GM10248 (cell line): ENCODE measurements around the gene LIME1.

Experiments used
- CTCF ChIA-PET: fragments of 300-600 bp; sonication (Branson Sonifier 250); formaldehyde crosslinking; extraction: SDS; loops from one replicate; lab custom pipeline; 2021; ENCODE audit warnings: antibody characterized with exemption; lab: Yijun Ruan, JAX
- POLR2A ChIA-PET: fragments of 350-650 bp; sonication (Branson Sonifier 250); formaldehyde crosslinking; extraction: SDS; loops from one replicate; lab custom pipeline; 2020; ENCODE audit warnings: antibody characterized with exemption; lab: Yijun Ruan, JAX
- DNase-seq: peaks from one replicate; pipeline ENCODE4 v3.0.0; 2012; ENCODE audit errors: extremely low spot score
- TF ChIP-seq, protein P1 (sequence below): IDR thresholded peaks from 2 replicates; pipeline ENCODE4 v1.5.1; 2012; ENCODE audit warnings: mild to moderate bottlenecking, low read depth; ENCODE audit errors: extremely low read depth, missing control alignments, control extremely low read depth

The LIME1 gene

DNA sequence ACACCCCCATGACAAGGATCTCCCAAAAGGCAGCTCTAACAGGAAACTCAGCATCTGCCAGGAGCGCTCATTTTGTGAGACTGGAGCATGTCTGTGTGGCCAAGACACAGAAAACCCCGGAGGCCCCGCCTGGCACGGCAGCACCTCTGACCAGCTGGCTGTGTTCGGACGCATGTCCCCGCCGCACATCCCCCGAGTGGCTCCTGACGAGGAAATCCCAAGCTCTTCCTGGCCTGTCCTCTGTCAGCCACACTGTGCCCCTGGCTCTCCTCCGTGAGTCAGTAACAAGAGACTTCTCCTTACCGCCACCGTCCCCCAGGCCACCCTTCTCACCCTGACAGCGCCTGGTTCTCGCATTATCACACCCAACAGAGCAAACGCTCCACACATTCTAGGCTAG lies 17.5 kb downstream of the LIME1 start:
- ChIA-PET CTCF (no interaction called here), POLR2A (no interaction called here)
- TF ChIP-seq, protein P1, sequence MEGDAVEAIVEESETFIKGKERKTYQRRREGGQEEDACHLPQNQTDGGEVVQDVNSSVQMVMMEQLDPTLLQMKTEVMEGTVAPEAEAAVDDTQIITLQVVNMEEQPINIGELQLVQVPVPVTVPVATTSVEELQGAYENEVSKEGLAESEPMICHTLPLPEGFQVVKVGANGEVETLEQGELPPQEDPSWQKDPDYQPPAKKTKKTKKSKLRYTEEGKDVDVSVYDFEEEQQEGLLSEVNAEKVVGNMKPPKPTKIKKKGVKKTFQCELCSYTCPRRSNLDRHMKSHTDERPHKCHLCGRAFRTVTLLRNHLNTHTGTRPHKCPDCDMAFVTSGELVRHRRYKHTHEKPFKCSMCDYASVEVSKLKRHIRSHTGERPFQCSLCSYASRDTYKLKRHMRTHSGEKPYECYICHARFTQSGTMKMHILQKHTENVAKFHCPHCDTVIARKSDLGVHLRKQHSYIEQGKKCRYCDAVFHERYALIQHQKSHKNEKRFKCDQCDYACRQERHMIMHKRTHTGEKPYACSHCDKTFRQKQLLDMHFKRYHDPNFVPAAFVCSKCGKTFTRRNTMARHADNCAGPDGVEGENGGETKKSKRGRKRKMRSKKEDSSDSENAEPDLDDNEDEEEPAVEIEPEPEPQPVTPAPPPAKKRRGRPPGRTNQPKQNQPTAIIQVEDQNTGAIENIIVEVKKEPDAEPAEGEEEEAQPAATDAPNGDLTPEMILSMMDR: no peak
- no peak for DNase-seq

DNA sequence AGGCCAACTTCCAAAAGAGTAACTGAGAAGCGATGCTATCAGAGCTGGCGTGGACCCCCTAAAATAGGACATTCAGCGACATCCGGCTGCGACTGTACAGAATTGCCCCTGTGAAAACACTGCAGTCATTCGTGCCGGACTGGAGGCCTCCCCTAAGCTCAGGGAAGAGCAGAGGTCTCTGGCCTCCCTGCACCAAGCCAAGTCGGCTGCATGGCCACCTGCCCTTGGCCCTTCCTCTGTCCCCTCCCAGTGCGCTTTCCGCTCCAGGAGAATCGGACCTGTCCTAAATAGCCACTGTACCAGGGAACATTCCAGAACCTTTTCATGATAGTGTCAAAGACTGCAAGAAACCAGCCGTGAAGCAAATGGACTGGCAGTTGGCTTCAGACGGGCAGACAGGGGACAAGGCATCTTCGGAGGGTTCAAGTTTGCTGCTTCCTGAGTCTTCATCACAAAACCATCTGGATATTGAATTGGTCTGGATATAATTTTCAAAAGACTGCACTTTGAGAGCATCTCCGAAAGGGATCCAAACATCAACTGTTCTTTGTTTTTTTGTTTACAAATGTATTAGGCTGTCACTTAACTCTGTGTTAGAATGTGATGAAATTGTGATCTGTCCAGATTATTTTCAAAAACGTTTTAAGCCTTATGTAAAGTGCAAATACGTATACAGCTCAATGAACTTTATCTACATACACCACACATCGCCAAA lies 19.6 kb downstream of the LIME1 start:
- DNase-seq: no peak
- POLR2A ChIA-PET: no interaction called here
- CTCF ChIA-PET: no interaction called here
- TF ChIP-seq, protein P1: no peak

DNA sequence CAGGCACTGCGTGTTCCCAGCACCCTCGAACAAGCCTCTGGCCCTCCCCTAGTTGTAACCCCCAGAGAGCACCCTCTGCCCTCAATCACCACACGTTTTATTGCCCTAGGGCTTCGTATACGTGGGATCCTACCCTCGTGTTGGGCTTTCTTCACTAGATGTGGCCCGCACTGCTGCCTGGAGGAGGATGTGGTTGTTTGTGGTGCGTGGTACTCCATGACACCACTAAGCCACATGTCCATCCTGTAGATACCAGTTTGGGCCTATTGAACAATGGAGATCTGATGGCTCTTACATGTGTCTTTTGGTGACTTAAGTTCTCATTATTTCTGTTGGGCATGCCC lies 20.2 kb downstream of the LIME1 start:
- no peak for DNase-seq
- CTCF ChIA-PET: no interaction called here
- POLR2A ChIA-PET: no interaction called here
- TF ChIP-seq, protein P1: no peak

DNA sequence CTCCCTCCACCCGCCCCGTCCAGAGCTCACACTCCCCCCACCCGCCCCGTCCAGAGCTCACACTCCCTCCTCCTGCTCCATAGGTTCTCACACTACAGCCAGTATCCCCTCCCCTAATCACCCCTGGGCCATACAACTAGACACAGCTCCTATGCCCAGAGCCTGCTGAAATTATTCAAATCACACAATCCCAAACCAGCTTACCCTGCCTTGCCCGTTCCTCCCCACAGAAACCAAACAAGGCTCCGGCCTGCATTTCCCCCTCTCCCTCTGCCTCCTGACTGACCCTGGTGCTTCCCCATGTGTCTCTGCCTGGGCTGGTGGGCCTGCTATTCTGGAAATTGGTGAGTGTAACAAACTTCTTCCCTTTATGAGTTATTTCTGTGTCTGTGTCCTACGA lies 21.7 kb downstream of the LIME1 start:
- ChIA-PET CTCF (no interaction called here), POLR2A (no interaction called here)

DNA sequence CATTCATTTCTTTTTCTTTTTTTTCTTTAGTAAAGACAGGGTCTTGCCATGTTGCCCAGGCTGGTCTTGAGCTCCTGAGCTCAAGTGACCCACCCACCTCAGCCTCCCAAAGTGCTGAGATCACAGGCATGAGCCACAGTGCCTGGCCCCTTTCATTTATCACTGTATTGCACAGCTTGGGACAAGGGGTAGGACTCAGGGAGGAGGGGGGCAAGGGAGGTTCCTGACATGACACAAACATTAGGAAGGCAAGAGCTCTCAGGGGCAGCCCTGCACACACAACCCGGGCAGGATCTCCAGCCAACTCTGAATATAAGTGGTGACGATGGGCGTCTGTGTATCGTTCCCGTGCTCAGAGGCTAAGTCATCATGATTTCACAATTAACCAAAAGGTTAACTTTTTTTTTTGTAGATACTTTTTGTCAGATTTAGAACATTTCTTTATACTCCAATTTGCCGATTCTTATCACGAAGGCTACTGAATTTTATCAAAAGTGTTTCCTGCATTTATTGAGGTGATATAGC lies 23.0 kb downstream of the LIME1 start:
- ChIA-PET POLR2A (no interaction called here), CTCF (interaction anchor here (1.0 to 2.3 kb wide), 3 partner anchors 10 to 27 kb away, joined by 3 to 8 read pairs (median 4); no protein-coding TSS in a partner anchor)
- TF ChIP-seq, protein P1: no peak
- no peak for DNase-seq

More for the DNA sequence above, 21.7 kb downstream of the LIME1 start:
- TF ChIP-seq, protein P1: no peak
- no peak for DNase-seq

DNA sequence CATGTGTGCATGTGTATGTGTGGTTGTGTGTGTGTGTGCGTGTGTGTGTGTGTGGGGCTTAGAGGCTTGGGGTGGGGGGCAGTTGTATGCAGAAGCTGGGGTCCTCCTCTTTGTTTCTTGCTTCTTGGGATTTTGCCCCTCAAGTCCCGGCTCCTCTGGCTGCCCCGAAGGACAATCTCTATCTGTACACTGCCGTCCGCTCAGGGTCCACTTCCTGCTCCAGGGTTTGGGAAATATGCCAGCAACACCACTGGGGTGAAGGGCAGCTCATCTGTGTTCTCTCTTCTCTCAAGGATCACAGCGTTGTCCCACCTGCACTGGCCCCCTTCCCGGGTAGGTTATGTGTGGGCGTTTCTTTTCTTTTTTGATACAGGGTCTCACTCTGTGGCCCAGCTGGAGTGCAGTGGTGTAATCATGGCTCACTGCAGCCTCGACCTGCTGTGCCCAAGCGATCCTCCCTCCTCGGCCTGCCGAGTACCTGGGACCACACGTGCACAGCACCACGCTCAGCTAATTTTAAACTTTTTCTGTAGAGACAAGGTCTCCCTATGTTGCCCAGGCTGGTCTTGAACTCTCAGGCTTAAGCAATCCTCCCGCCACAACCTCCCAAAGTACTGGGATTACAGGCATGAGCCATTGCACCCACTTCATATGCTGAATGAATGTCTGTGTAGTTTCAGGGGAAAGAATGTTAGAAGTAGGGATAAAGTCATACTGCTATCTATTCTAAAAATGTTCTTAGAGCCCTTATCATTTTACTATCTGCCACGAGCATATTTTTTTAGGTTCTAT lies 28.8 kb downstream of the LIME1 start:
- TF ChIP-seq, protein P1: no peak
- CTCF ChIA-PET: interaction anchor here (0.7 to 1.6 kb wide), 2 partner anchors 10 to 21 kb away, joined by 3 to 5 read pairs; no protein-coding TSS in a partner anchor
- no peak for DNase-seq
- POLR2A ChIA-PET: no interaction called here
